GM19193 (cell line): Measurements from ENCODE around the gene CDH4.

Experiments used
- POLR2A ChIP-seq: IDR thresholded peaks from 4 replicates; pipeline ENCODE4 v1.6.1; 2011; ENCODE audit not compliant: insufficient read depth, insufficient read length; ENCODE audit errors: extremely low read depth

The CDH4 gene

DNA sequence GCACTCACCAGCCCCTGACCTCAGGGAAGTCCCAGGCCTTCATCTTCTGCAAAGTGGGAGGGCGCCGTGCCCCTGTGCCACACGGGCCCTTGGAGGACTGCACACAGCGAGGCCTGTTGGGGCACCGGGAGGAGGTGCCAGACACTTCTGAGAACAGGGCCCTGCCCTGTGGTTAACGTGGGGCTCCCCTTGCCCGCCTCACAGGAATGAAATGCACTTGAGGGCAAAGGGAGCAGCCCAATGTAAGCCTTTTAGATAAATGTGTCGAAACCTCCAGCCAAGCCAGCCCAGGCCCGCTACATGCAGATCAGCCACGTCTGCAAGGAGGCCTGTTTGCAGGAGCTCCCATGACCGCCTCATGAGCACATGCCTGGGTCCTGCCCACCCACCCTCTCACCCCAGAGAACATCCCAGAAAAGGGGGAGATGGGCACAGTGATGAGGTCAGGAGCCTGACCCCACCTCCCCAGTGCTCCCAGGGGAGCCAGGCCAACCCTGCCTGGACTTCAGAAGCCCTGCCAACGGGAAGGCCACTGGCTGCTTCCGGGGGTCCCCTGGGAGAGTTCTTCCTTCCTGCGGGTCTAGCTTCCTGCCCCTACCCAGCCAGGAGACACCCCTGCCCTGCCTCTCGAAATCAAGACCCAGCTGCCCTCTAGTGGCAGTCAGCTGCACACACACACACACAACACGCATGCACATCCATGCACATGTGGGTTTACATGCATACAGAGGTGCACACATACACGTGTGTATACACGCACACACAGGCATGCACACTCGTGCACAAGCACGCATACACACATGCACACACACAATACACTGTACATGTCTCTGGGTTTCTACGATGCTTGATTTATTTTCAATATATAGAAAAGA, 634.9 kb downstream of the CDH4 start:
- no peak for TF ChIP-seq POLR2A

- TF ChIP-seq POLR2A = no peak
Measured at GRCh38 chr20:61887596-61888093, 635.6 kb downstream of the CDH4 start.

GRCh38 chr20:61888101-61888865, 636.2 kb downstream of the CDH4 start:
- TF ChIP-seq POLR2A = no peak

GRCh38 chr20:61889659-61890058, 637.6 kb downstream of the CDH4 start:
- TF ChIP-seq POLR2A = no peak

GRCh38 chr20:61890210-61890609, 638.1 kb downstream of the CDH4 start:
- no peak for TF ChIP-seq POLR2A

DNA sequence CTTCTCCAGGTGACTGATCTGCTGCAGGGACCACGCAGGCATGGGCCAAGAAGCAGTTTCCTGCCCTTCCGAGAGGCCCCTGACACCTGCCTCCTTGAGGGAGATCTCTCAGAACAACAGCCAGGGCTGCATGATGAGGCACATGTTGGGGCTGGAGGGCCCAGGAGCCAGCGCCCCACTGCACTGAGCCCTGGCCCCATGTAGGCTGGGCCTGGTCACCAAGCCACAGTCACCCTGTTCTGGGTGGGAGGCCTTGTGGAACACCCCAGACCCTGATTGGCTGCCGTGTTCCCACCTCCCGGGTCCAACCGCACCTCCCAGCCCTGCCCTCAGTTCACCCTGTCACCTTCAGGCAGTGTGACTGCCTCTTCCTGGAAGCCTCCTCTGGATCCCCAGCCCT, 639.4 kb downstream of the CDH4 start:
- no peak for TF ChIP-seq POLR2A

DNA sequence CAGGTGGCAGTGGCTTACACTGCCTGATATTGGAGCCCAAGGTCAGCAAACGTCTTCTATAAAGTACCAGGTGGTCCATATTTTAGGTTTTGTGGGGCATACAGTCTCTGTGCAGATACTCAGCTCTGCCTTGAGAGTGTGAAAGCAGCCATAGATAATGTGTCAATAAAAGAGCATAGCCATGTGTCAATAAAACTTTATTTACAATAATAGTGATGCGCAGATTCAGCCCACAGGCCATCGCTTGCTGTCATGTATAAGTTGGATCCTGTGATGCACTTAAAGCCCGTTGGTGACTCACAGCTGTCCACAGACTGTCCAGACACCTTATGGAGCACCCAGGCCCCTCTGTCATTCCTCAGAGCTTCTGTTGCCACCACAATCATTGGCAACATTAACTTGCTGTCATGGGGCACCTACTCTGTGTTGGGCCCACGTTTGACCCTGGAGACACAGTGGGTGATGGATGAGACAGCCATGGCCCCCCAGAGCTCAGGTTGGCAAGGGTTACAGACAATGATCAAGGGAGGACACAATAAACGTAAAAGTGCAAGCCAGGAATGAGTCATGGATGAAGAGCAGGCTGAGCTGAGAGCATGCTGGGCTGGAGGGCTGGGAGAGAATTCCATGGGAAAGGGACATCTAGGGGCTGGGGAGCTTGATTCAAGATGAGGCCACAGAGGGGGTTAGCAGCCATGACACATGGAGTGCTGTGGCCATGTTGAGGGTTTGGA, 640.0 kb downstream of the CDH4 start:
- no peak for TF ChIP-seq POLR2A

GRCh38 chr20:61895016-61895415, 643.0 kb downstream of the CDH4 start:
- TF ChIP-seq POLR2A = no peak

DNA sequence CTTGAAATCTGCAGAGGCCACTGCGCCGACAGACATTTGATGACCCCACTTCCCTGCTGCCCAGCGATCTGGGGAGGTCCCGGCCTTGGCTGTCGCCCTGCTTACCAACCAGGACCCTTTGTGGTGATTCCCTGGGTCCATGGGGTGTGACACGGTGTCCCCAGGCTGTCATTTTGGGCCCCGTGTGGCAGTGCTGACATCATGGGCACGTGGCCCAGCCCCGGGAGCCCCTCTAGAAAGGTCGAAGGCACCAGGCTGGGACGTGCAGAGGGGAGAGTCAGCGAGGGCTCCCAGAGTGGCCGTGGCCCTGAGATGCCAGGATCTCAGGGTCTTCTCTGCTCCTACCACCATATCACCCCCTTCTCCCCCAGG, 643.6 kb downstream of the CDH4 start:
- no peak for TF ChIP-seq POLR2A

DNA sequence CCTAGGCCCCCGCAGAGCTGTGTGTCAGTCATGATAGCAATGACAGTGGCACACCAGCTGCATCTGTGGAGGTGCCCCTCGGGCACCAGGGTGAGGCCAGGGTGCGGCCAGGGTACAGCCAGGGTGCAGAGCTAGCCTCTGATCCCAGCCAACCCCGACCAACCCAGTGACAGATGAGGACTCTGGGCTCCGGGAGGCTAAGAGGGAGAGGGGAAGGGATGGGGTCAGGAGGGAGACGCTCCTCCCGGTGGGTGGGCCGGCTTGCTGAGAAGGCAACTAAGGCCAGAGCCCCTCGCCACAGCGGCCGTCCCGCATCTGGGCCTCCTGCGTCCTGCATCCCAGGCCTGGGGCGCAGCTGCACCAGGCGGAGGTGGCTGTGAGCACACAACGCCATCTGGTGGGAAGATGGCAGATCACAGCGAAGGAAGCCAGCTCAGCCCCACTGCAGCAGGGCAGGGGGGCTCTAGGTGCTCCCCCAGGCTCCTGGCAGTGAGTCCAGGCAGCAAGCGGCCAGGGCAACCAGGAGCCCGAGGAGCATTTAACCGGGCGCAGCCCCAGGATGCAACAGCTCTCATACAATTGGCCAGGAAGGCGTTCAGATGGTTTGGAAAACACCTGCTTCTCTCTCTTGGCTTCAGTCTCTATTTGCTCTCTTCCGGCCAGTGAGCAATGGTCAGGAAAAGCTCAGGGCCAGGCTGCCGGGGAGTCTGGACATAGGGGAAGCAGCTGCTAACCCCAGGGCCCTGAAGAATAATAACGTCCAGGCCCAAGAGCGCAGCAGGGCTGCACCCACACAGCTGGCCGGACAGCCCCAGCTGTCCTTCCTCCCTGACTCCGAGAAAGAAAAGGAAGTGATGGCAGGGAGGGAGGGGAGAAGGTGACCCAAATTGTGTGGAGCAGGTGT, 644.2 kb downstream of the CDH4 start:
- TF ChIP-seq POLR2A = no peak

- no peak for TF ChIP-seq POLR2A
Measured at GRCh38 chr20:61897401-61898295, 645.6 kb downstream of the CDH4 start.

- no peak for TF ChIP-seq POLR2A
Measured at GRCh38 chr20:61898405-61898804, 646.3 kb downstream of the CDH4 start.
